ENCODE measurements around the gene HMGN4. TPM values are rescaled to one million over a fixed set of nuclear protein-coding genes. Genes with fewer than 3 reads are reported as not detected.
A peak's percentile ranks its signal among the peaks of the same experiment; 100 is the strongest.

The HMGN4 gene
- total and polyA plus RNA-seq, 9 of the 15 experiments (the other 6 are each of a cell fraction or from before 2014, with no cell fraction given), result 35.4 to 134 (median 94.1) TPM

GRCh38 chr6:26553264-26553634 lies 15.1 kb downstream of the HMGN4 start:
- intact Hi-C loops (cut with micrococcal nuclease) (loop anchor here (1.0 to 10.0 kb wide), 4 partner anchors 16 to 1132 kb away; partner anchors contain the start of gene ZNF184), in situ Hi-C loops (cut with MboI) (loop anchor here (25.0 kb wide), 1 partner anchor 366 kb away; a partner anchor contains a TSS)
- no peaks in the 10 kb centered on the region; the same call in 1 of the 2 replicates for H4K20me1 ChIP-seq (replicated peaks; ENCODE audit: control insufficient read depth, insufficient read depth, low read length)
- WGBS (ENCODE audit: insufficient coverage, low coverage, missing lambda C conversion rate), result under 1% methylated on average over 13 of the region's 13 CpGs
- H3K9me1 ChIP-seq (ENCODE audit: control insufficient read depth, insufficient read depth, low read length), result no peaks in the 10 kb centered on the region
- ATAC-seq, result peak; percentile 64
- no peaks in the 10 kb centered on the region for H3K36me3 ChIP-seq (ENCODE audit: control insufficient read depth, insufficient read depth, low read length)
- no peaks in the 10 kb centered on the region for H3K79me2 ChIP-seq (ENCODE audit: control insufficient read depth, insufficient read depth, low read length)
- peak; percentile 80 to 88 (median 84) for DNase-seq (ENCODE audit: extremely low read depth in 1 of 4, low spot score in 3 of 4)
- ChIA-PET CTCF (ENCODE audit: low intra/inter-chr PET ratio) (no interaction called here), POLR2A (interaction anchor here (0.5 to 6.8 kb wide), 13 partner anchors 10 to 579 kb away, joined by 3 to 70 read pairs (median 4); partner anchors contain the start of gene HMGN4)
- H3K9ac ChIP-seq (ENCODE audit: insufficient read depth in 1 of 2, low read depth in 2 of 2, low read length in 2 of 2), result peak overlapping the region; percentile 8 to 84; a peak in 3 of 4 replicates
- peak overlapping the region; percentile 74 for H3K27ac ChIP-seq (ENCODE audit: extremely low read depth, low read depth, low read length)
- no peaks in the 10 kb centered on the region for H3K27me3 ChIP-seq (ENCODE audit: control insufficient read depth in 2 of 2, insufficient read depth in 2 of 2, low read length in 2 of 2)
- no peaks in the 10 kb centered on the region for H3K9me3 ChIP-seq (replicated peaks; ENCODE audit: control insufficient read depth, insufficient read depth, low read depth, low read length)
- no peak for FAIRE-seq
- H3K4me1 ChIP-seq (replicated peaks in 1 of 2; ENCODE audit: control insufficient read depth in 2 of 2, insufficient read depth in 2 of 2, low read length in 2 of 2), result peaks cover 5 to 20% of the 10 kb centered on the region in 2 experiments; a peak in 4 of 5 replicates
- H2AFZ ChIP-seq (ENCODE audit: low read depth, low read length), result peak overlapping the region; percentile 90
- H3K4me3 ChIP-seq, result peak overlapping the region; percentile 51
- H3K4me2 ChIP-seq (ENCODE audit: insufficient read depth, low read length), result peak overlapping the region; percentile 87
- BruUV-seq (replicated peaks), result no TSS peak
- TF ChIP-seq ZNF134 (CRISPR knock-in tag; conservative IDR thresholded peaks at IDR 0.05) (no peak; the same call in 1 of the 2 replicates), ZNF639 (CRISPR knock-in tag; conservative IDR thresholded peaks at IDR 0.05 in 1 of 2, IDR thresholded peaks at IDR 0.05 in 1 of 2) (0 out of 4 replicates have a peak, but pooled peaks of 1 of the 2 experiments have one; percentile 47), E2F8 (IDR thresholded peaks at IDR 0.05; ENCODE audit: low read depth, partially characterized antibody) (no peak), BCLAF1 (IDR thresholded peaks at IDR 0.05; ENCODE audit: borderline replicate concordance in 1 of 2, control insufficient read depth in 1 of 2, low read depth in 2 of 2, low read length in 1 of 2) (no peak), CBFA2T2 (conservative IDR thresholded peaks at IDR 0.05) (no peak), ZFPM2 (CRISPR knock-in tag; IDR thresholded peaks at IDR 0.05) (no peak), ARID4B (CRISPR knock-in tag; IDR thresholded peaks at IDR 0.05) (no peak; the same call in 1 of the 2 replicates), RAD51 (IDR thresholded peaks at IDR 0.05; ENCODE audit: borderline replicate concordance, low read depth) (no peak)

Measured in K562 (cell line).